Measurements from ENCODE around the gene AK1. TPM values are rescaled to one million over a fixed set of nuclear protein-coding genes. Genes with fewer than 3 reads are reported as not detected.

Gene AK1
- total and polyA plus RNA-seq, 2 donors (not counting 3 experiments of a cell fraction or from before 2014, with no cell fraction given), result 115 to 148 TPM

GRCh38 chr9:127910613-127911205 is 33.2 kb upstream of the AK1 start:
- dilution Hi-C loops (cut with MboI; ENCODE audit: extremely low pct_ligation_motif_present, low sequenced_read_pairs), result no loop called here
- peaks cover 2% of the 10 kb centered on the region for H3K79me2 ChIP-seq (ENCODE audit: control insufficient read depth, insufficient read depth, low read length)
- no peak overlapping the region for H3K4me3 ChIP-seq (replicated peaks in 1 of 3; ENCODE audit: insufficient read depth in 1 of 3, low read depth in 1 of 3, low read length in 3 of 3)
- no peak overlapping the region for H3K9ac ChIP-seq (replicated peaks; ENCODE audit: extremely low read depth, insufficient read depth, low read length)
- peaks cover 0 to 24% of the 10 kb centered on the region in 2 experiments for H3K36me3 ChIP-seq (ENCODE audit: control insufficient read depth in 2 of 2, extremely low read depth in 1 of 2, insufficient read depth in 2 of 2, low read length in 2 of 2)
- H3K9me3 ChIP-seq (replicated peaks; ENCODE audit: control insufficient read depth, insufficient read depth, low read length), result no peaks in the 10 kb centered on the region
- peak; percentile 50 for DNase-seq (ENCODE audit: low read depth, low spot score)
- H4K20me1 ChIP-seq (replicated peaks; ENCODE audit: control insufficient read depth, extremely low read depth, insufficient read depth, low read length), result no peaks in the 10 kb centered on the region
- H3K4me2 ChIP-seq (ENCODE audit: insufficient read depth, low read length), result no peak overlapping the region
- H3K27ac ChIP-seq (ENCODE audit: insufficient read depth, low read depth, low read length), result no peak overlapping the region
- peak; percentile 26 for FAIRE-seq
- no peaks in the 10 kb centered on the region for H3K9me1 ChIP-seq (replicated peaks; ENCODE audit: control insufficient read depth, extremely low read depth, insufficient read depth, low read length)
- H2AFZ ChIP-seq (ENCODE audit: low read depth, low read length), result no peak overlapping the region
- BruUV-seq (replicated peaks), result no TSS peak
- H3K4me1 ChIP-seq (ENCODE audit: control insufficient read depth, extremely low read depth, insufficient read depth, low read length), result peaks cover 21% of the 10 kb centered on the region
- POLR2A ChIA-PET, result interaction anchor here (0.6 kb wide), 1 partner anchor 81 kb away, joined by 5 read pairs; no protein-coding TSS in a partner anchor
- CTCF ChIA-PET, result interaction anchor here (0.6 to 2.4 kb wide), 8 partner anchors 13 to 176 kb away, joined by 3 to 12 read pairs (median 4); partner anchors contain the start of genes CDK9, ST6GALNAC6 and TOR2A
- no peaks in the 10 kb centered on the region for H3K27me3 ChIP-seq (ENCODE audit: control insufficient read depth in 2 of 2, insufficient read depth in 2 of 2, low read length in 2 of 2)
- intact Hi-C loops (cut with micrococcal nuclease), result loop anchor here (1.0 to 10.0 kb wide), 2 partner anchors 175 to 386 kb away; partner anchors contain the start of gene TOR2A
- no peak for TF ChIP-seq MYC (IDR thresholded peaks at IDR 0.05; ENCODE audit: low read depth, low read length)
- peak in 1 of 2 donors; percentile 19 for TF ChIP-seq CTCF (IDR thresholded peaks at IDR 0.05; ENCODE audit: extremely low read depth in 1 of 2, insufficient read depth in 1 of 2, low read depth in 1 of 2, low read length in 2 of 2)
- TF ChIP-seq GATA2 (IDR thresholded peaks at IDR 0.05; ENCODE audit: insufficient read depth, insufficient read length, low read depth, low read length), result no peak

- dilution Hi-C loops (cut with MboI; ENCODE audit: extremely low pct_ligation_motif_present, low sequenced_read_pairs), result no loop called here
- POLR2A ChIA-PET, result interaction anchor here (0.6 kb wide), 1 partner anchor 80 kb away, joined by 5 read pairs; no protein-coding TSS in a partner anchor
These were observed 32.4 kb upstream of the AK1 start for GRCh38 chr9:127909839-127910273.

More at GRCh38 chr9:127909839-127910273, 32.4 kb upstream of the AK1 start:
- Histone ChIP-seq H3K9ac (replicated peaks; ENCODE audit: extremely low read depth, insufficient read depth, low read length) (no peak overlapping the region), H4K20me1 (replicated peaks; ENCODE audit: control insufficient read depth, extremely low read depth, insufficient read depth, low read length) (no peaks in the 10 kb centered on the region), H2AFZ (ENCODE audit: low read depth, low read length) (no peak overlapping the region), H3K9me3 (replicated peaks; ENCODE audit: control insufficient read depth, insufficient read depth, low read length) (no peaks in the 10 kb centered on the region), H3K4me3 (replicated peaks in 1 of 3; ENCODE audit: insufficient read depth in 1 of 3, low read depth in 1 of 3, low read length in 3 of 3) (no peak overlapping the region), H3K27me3 (ENCODE audit: control insufficient read depth in 2 of 2, insufficient read depth in 2 of 2, low read length in 2 of 2) (no peaks in the 10 kb centered on the region), H3K4me2 (ENCODE audit: insufficient read depth, low read length) (no peak overlapping the region), H3K4me1 (ENCODE audit: control insufficient read depth, extremely low read depth, insufficient read depth, low read length) (peaks cover 22% of the 10 kb centered on the region), H3K79me2 (ENCODE audit: control insufficient read depth, insufficient read depth, low read length) (no peaks in the 10 kb centered on the region), H3K27ac (ENCODE audit: insufficient read depth, low read depth, low read length) (no peak overlapping the region), H3K9me1 (replicated peaks; ENCODE audit: control insufficient read depth, extremely low read depth, insufficient read depth, low read length) (no peaks in the 10 kb centered on the region), H3K36me3 (ENCODE audit: control insufficient read depth in 2 of 2, extremely low read depth in 1 of 2, insufficient read depth in 2 of 2, low read length in 2 of 2) (peaks cover 0 to 24% of the 10 kb centered on the region in 2 experiments)
- TF ChIP-seq JUN (IDR thresholded peaks at IDR 0.05; ENCODE audit: borderline replicate concordance, insufficient read depth, insufficient read length, low read depth) (no peak), CTCF (IDR thresholded peaks at IDR 0.05; ENCODE audit: extremely low read depth in 1 of 2, insufficient read depth in 1 of 2, low read depth in 1 of 2, low read length in 2 of 2) (no peak), GATA2 (IDR thresholded peaks at IDR 0.05; ENCODE audit: insufficient read depth, insufficient read length, low read depth, low read length) (no peak), MAX (IDR thresholded peaks at IDR 0.05; ENCODE audit: insufficient read depth, insufficient read length) (no peak), MYC (IDR thresholded peaks at IDR 0.05; ENCODE audit: low read depth, low read length) (no peak), POLR2A (IDR thresholded peaks at IDR 0.05; ENCODE audit: low read depth, low read length) (no peak), EZH2 (IDR thresholded peaks at IDR 0.05; ENCODE audit: borderline replicate concordance, low read depth, low read length, severe bottlenecking) (no peak), POLR2AphosphoS5 (IDR thresholded peaks at IDR 0.05; ENCODE audit: insufficient read depth, low read depth, low read length) (no peak), FOS (IDR thresholded peaks at IDR 0.05; ENCODE audit: borderline replicate concordance, insufficient read depth, low read length) (no peak)
- intact Hi-C loops (cut with micrococcal nuclease), result loop anchor here (1.0 to 10.0 kb wide), 2 partner anchors 175 to 385 kb away; partner anchors contain the start of gene TOR2A
- DNase-seq (ENCODE audit: low read depth, low spot score) (no peak), FAIRE-seq (no peak)
- CTCF ChIA-PET, result interaction anchor here (1.2 to 2.4 kb wide), 3 partner anchors 12 to 175 kb away, joined by 3 to 12 read pairs (median 9); partner anchors contain the start of genes ST6GALNAC6 and TOR2A
- no TSS peak for BruUV-seq (replicated peaks)

All from endothelial cell of umbilical vein (primary cell).